ENCODE data around the gene CRIP1. TPM values are rescaled to one million over a fixed set of nuclear protein-coding genes. Genes with fewer than 3 reads are reported as not detected.

The CRIP1 gene
- total and polyA plus RNA-seq, 2 experiments from 2014 or later, result 0.80 to 8.4 TPM

DNA sequence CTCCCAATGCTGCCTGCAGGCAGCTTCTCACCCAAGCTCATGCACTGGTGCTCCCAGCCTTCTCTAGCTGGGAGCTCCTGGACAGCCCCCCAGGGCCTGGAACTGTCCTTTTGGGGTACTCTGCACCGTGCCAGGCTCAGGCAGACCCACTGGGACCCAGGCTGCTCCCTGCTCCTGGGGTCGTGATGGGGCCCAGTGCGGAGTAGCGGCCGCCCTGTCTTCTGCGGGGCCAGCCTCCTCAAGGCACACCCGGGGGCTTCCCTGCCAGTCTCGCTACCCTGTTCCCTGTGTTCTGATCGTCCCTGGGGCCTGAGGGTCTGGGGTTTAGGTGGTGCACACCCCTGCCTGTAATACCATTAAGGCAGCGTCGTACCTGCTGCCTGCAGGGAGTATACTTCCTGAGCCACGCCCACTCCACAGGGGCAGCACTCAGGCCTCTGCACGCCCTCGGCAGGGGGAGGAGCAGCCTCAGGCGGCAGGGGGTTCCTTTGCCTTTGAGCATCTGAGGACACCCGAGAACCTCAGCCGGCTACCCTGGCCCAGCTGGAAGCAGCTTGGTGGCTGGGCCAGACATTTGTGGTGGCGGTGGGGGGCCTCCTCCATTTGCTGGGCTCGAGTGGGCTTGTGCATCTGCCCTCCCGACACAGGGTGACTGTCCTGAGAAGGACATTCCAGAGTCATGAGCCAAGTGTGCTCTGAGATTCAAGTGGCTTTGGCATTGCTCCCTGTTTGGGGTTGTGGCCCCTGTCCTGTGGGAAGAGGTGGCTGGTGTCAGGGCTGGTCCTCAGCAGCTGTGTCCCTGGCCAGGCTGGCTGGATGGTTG, 21.3 kb upstream of the CRIP1 start:
- H3K9me2 ChIP-seq (ENCODE audit: insufficient read depth), result no peaks in the 10 kb centered on the region
- Mint-ChIP-seq H3K9me3 (no peaks in the 10 kb centered on the region; the same call in 2 of the 3 replicates), H3K4me1 (peaks cover 5% of the 10 kb centered on the region), H3K4me3 (no peak overlapping the region), H3K27ac (no peak overlapping the region), H3K36me3 (ENCODE audit: low read depth) (peaks cover 37% of the 10 kb centered on the region), H3K27me3 (ENCODE audit: insufficient read depth, low read depth, poor library complexity) (peaks cover 19% of the 10 kb centered on the region)
- peaks cover under 1% of the 10 kb centered on the region; the same call in 1 of the 2 replicates for H3F3A ChIP-seq (replicated peaks; ENCODE audit: low read depth)
- peaks cover 2% of the 10 kb centered on the region; the same call in 1 of the 2 replicates for H3K4me1 ChIP-seq (ENCODE audit: insufficient read depth)
- no peak overlapping the region for H2AFZ ChIP-seq
- TF ChIP-seq JUNB (IDR thresholded peaks at IDR 0.05; ENCODE audit: unreplicated experiment) (no peak), ZNF114 (CRISPR knock-in tag; IDR thresholded peaks at IDR 0.05) (no peak), EZH2 (IDR thresholded peaks at IDR 0.05; ENCODE audit: low read depth, unreplicated experiment) (no peak), NANOG (IDR thresholded peaks at IDR 0.05; ENCODE audit: borderline replicate concordance) (no peak), STAT1 (IDR thresholded peaks at IDR 0.05; ENCODE audit: unreplicated experiment) (no peak), CTCF (conservative IDR thresholded peaks at IDR 0.05; ENCODE audit: low read depth in 2 of 2) (no peak), POLR2AphosphoS5 (IDR thresholded peaks at IDR 0.05; ENCODE audit: low read depth) (no peak), EZH2phosphoT487 (IDR thresholded peaks at IDR 0.05; ENCODE audit: unreplicated experiment) (no peak), ZNF331 (CRISPR knock-in tag; IDR thresholded peaks at IDR 0.05; ENCODE audit: low read depth) (no peak), CREB1 (CRISPR knock-in tag; IDR thresholded peaks at IDR 0.05; ENCODE audit: low read depth) (no peak)
- TF ChIP-seq, protein P1, sequence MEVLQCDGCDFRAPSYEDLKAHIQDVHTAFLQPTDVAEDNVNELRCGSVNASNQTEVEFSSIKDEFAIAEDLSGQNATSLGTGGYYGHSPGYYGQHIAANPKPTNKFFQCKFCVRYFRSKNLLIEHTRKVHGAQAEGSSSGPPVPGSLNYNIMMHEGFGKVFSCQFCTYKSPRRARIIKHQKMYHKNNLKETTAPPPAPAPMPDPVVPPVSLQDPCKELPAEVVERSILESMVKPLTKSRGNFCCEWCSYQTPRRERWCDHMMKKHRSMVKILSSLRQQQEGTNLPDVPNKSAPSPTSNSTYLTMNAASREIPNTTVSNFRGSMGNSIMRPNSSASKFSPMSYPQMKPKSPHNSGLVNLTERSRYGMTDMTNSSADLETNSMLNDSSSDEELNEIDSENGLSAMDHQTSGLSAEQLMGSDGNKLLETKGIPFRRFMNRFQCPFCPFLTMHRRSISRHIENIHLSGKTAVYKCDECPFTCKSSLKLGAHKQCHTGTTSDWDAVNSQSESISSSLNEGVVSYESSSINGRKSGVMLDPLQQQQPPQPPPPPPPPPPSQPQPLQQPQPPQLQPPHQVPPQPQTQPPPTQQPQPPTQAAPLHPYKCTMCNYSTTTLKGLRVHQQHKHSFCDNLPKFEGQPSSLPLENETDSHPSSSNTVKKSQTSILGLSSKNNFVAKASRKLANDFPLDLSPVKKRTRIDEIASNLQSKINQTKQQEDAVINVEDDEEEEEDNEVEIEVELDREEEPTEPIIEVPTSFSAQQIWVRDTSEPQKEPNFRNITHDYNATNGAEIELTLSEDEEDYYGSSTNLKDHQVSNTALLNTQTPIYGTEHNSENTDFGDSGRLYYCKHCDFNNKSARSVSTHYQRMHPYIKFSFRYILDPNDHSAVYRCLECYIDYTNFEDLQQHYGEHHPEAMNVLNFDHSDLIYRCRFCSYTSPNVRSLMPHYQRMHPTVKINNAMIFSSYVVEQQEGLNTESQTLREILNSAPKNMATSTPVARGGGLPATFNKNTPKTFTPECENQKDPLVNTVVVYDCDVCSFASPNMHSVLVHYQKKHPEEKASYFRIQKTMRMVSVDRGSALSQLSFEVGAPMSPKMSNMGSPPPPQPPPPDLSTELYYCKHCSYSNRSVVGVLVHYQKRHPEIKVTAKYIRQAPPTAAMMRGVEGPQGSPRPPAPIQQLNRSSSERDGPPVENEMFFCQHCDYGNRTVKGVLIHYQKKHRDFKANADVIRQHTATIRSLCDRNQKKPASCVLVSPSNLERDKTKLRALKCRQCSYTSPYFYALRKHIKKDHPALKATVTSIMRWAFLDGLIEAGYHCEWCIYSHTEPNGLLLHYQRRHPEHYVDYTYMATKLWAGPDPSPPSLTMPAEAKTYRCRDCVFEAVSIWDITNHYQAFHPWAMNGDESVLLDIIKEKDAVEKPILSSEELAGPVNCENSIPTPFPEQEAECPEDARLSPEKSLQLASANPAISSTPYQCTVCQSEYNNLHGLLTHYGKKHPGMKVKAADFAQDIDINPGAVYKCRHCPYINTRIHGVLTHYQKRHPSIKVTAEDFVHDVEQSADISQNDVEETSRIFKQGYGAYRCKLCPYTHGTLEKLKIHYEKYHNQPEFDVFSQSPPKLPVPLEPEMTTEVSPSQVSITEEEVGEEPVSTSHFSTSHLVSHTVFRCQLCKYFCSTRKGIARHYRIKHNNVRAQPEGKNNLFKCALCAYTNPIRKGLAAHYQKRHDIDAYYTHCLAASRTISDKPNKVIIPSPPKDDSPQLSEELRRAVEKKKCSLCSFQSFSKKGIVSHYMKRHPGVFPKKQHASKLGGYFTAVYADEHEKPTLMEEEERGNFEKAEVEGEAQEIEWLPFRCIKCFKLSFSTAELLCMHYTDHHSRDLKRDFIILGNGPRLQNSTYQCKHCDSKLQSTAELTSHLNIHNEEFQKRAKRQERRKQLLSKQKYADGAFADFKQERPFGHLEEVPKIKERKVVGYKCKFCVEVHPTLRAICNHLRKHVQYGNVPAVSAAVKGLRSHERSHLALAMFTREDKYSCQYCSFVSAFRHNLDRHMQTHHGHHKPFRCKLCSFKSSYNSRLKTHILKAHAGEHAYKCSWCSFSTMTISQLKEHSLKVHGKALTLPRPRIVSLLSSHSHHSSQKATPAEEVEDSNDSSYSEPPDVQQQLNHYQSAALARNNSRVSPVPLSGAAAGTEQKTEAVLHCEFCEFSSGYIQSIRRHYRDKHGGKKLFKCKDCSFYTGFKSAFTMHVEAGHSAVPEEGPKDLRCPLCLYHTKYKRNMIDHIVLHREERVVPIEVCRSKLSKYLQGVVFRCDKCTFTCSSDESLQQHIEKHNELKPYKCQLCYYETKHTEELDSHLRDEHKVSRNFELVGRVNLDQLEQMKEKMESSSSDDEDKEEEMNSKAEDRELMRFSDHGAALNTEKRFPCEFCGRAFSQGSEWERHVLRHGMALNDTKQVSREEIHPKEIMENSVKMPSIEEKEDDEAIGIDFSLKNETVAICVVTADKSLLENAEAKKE (CRISPR knock-in tag; IDR thresholded peaks at IDR 0.05), result no peak
- TF ChIP-seq, protein P2, sequence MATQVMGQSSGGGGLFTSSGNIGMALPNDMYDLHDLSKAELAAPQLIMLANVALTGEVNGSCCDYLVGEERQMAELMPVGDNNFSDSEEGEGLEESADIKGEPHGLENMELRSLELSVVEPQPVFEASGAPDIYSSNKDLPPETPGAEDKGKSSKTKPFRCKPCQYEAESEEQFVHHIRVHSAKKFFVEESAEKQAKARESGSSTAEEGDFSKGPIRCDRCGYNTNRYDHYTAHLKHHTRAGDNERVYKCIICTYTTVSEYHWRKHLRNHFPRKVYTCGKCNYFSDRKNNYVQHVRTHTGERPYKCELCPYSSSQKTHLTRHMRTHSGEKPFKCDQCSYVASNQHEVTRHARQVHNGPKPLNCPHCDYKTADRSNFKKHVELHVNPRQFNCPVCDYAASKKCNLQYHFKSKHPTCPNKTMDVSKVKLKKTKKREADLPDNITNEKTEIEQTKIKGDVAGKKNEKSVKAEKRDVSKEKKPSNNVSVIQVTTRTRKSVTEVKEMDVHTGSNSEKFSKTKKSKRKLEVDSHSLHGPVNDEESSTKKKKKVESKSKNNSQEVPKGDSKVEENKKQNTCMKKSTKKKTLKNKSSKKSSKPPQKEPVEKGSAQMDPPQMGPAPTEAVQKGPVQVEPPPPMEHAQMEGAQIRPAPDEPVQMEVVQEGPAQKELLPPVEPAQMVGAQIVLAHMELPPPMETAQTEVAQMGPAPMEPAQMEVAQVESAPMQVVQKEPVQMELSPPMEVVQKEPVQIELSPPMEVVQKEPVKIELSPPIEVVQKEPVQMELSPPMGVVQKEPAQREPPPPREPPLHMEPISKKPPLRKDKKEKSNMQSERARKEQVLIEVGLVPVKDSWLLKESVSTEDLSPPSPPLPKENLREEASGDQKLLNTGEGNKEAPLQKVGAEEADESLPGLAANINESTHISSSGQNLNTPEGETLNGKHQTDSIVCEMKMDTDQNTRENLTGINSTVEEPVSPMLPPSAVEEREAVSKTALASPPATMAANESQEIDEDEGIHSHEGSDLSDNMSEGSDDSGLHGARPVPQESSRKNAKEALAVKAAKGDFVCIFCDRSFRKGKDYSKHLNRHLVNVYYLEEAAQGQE (IDR thresholded peaks at IDR 0.05; ENCODE audit: unreplicated experiment), result no peak
- TF ChIP-seq, protein P3, sequence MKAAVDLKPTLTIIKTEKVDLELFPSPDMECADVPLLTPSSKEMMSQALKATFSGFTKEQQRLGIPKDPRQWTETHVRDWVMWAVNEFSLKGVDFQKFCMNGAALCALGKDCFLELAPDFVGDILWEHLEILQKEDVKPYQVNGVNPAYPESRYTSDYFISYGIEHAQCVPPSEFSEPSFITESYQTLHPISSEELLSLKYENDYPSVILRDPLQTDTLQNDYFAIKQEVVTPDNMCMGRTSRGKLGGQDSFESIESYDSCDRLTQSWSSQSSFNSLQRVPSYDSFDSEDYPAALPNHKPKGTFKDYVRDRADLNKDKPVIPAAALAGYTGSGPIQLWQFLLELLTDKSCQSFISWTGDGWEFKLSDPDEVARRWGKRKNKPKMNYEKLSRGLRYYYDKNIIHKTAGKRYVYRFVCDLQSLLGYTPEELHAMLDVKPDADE (IDR thresholded peaks at IDR 0.05), result no peak
- H3K36me3 ChIP-seq (ENCODE audit: insufficient read depth), result peaks cover 3% of the 10 kb centered on the region; the same call in 1 of the 2 replicates
- peak; percentile 43 for ATAC-seq
- no peak overlapping the region for H3K4me2 ChIP-seq
- H3K27me3 ChIP-seq (ENCODE audit: insufficient read depth), result no peaks in the 10 kb centered on the region
- H4K20me1 ChIP-seq (replicated peaks; ENCODE audit: insufficient read depth), result peaks cover 5% of the 10 kb centered on the region; the same call in 1 of the 2 replicates
- no peak overlapping the region for H3K4me3 ChIP-seq
- no peaks in the 10 kb centered on the region for H3K79me2 ChIP-seq (replicated peaks; ENCODE audit: insufficient read depth)
- DNase-seq (ENCODE audit: low spot score), result no peak
- H3K27ac ChIP-seq (ENCODE audit: low read depth), result 0 out of 2 replicates have a peak overlapping the region, but pooled peaks have one; percentile 32

All from GM23338 (cell line).